Cardiac muscle cell (in vitro differentiated cells and primary cell): ENCODE measurements around the gene CEACAM16. TPM values are rescaled to one million over a fixed set of nuclear protein-coding genes. Genes with fewer than 3 reads are reported as not detected.
A peak's percentile ranks its signal among the peaks of the same experiment; 100 is the strongest.

Source experiments
- DNase-seq, 2 donors: peaks; one replicate each; pipeline versions ENCODE4 v3.0.0 to v3.0.0-alpha.2; 2010 to 2017; ENCODE audit warnings: low read depth in 1 of 2, low spot score in 1 of 2
- H3K27ac ChIP-seq: fragments of 200-600 bp; sonication (generic); 2 replicates; pipeline ENCODE4 v1.5.1; 2016
- H3K27me3 ChIP-seq: fragments of 200-600 bp; sonication (generic); 2 replicates; pipeline ENCODE4 v1.6.0; 2016; ENCODE audit warnings: control low read depth
- H3K36me3 ChIP-seq: fragments of 200-600 bp; sonication (generic); 2 replicates; pipeline ENCODE4 v1.5.1; 2016; ENCODE audit warnings: control low read depth
- H3K4me1 ChIP-seq: fragments of 200-600 bp; sonication (generic); 2 replicates; pipeline ENCODE4 v1.8.1; 2017; ENCODE audit warnings: low read depth, mild to moderate bottlenecking, mixed run types
- H3K4me3 ChIP-seq: fragments of 200-600 bp; sonication (generic); 2 replicates; pipeline ENCODE4 v1.5.1; 2016; ENCODE audit warnings: mild to moderate bottlenecking
- H3K9me3 ChIP-seq: fragments of 200-600 bp; sonication (generic); 2 replicates; pipeline ENCODE4 v1.5.1; 2017; ENCODE audit warnings: low read depth, mild to moderate bottlenecking, control low read depth
- CTCF ChIP-seq: IDR thresholded peaks from 2 replicates; pipeline ENCODE4 v1.5.1; 2012; ENCODE audit warnings: low read depth, mild to moderate bottlenecking, low read length
- polyA plus RNA-seq: library from polyadenylated mRNA; unstranded; fragments of >200 nt; fragmentation: Nextera tagmentation; extraction: Ambion mirVana; gene quantifications from 2 replicates; pipeline ENCODE4 v1.2.1, GENCODE V29; 2016
- total RNA-seq: library from RNA; depleted of rRNA; stranded (reverse); fragments of >200 nt; gene quantifications from 2 replicates; pipeline ENCODE4 v1.2.3, GENCODE V29; 2016

CEACAM16 gene
- total and polyA plus RNA-seq, 2 experiments from 2014 or later: not detected

GRCh38 chr19:44692379-44692721 is 6.6 kb upstream of the CEACAM16 start:
- TF ChIP-seq CTCF: no peak
- Histone ChIP-seq H3K27ac (no peak overlapping the region), H3K4me3 (no peak overlapping the region), H3K27me3 (no peaks in the 10 kb centered on the region), H3K36me3 (no peaks in the 10 kb centered on the region), H3K4me1 (peaks cover 11% of the 10 kb centered on the region), H3K9me3 (no peaks in the 10 kb centered on the region)
- DNase-seq: no peak

DNA sequence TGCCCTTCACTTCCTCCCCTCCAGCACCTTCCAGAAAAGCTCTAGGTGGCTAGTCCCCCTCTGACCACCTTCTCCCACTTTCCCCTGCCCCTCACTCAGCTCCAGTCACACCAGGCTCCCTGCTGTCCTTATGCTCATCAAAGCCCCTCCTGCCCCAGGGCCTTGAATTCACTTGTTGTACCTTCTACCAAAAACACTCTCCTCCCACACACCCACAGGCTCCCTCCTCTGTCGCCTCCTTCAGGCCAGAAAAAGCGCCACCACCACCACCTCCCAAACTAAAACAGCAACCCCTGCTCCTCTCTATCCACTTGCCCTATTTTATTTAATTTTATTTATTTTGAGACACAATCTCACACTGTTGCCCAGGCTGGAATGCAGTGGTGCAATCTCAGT is 4.8 kb upstream of the CEACAM16 start:
- Histone ChIP-seq H3K4me1 (peaks cover 14% of the 10 kb centered on the region), H3K9me3 (no peaks in the 10 kb centered on the region), H3K27me3 (no peaks in the 10 kb centered on the region), H3K4me3 (no peak overlapping the region), H3K36me3 (no peaks in the 10 kb centered on the region), H3K27ac (no peak overlapping the region)
- peak; percentile 44 for TF ChIP-seq CTCF
- no peak for DNase-seq

DNA sequence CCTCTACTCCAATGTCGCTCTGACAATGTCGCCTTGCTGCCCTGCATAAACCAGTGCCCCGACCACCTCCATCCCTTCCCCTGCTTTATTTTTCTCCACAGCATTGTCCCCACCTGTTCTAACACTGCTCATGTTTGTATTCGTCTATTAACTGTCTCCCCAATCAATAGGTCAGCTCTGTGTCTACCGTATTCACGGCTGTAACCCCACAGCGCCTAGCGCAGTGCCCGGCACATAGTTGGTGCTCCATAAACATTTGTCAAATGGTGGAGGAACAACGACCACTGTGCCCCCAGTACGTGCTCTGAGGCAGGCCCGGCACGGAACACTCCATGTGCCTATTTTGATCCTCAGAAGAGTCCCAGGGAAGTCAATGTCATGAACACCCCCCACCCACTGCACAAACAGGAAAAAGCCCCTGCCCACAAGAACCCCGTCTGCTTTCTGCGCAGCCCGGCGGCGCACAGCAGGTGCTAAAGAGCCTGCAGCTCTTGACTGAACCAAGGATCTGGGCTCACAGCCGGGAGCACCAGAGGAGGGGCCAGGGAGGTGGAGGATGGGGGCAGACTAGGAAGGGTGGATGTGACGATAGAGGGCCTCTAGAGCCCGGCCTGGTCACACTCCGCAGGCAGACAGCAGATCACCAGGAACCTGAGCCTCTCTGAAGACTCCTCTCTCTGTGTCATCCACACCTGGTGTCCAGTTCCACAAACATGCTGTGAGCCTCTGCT is 1.8 kb upstream of the CEACAM16 start:
- peaks cover 12% of the 10 kb centered on the region for H3K4me1 ChIP-seq
- no peak for DNase-seq
- no peaks in the 10 kb centered on the region for H3K27me3 ChIP-seq
- H3K36me3 ChIP-seq: no peaks in the 10 kb centered on the region
- no peaks in the 10 kb centered on the region for H3K9me3 ChIP-seq
- no peak overlapping the region for H3K27ac ChIP-seq
- H3K4me3 ChIP-seq: no peak overlapping the region
- no peak for TF ChIP-seq CTCF

- Histone ChIP-seq H3K9me3 (no peaks in the 10 kb centered on the region), H3K27me3 (no peaks in the 10 kb centered on the region), H3K27ac (no peak overlapping the region), H3K4me3 (no peak overlapping the region), H3K4me1 (peaks cover 7% of the 10 kb centered on the region), H3K36me3 (no peaks in the 10 kb centered on the region)
- TF ChIP-seq CTCF: no peak
- no peak for DNase-seq
Measured at GRCh38 chr19:44697670-44698034, 1.3 kb upstream of the CEACAM16 start.

- TF ChIP-seq CTCF: no peak
- H3K27ac ChIP-seq: no peak overlapping the region
- H3K36me3 ChIP-seq: no peaks in the 10 kb centered on the region
- no peaks in the 10 kb centered on the region for H3K27me3 ChIP-seq
- H3K4me1 ChIP-seq: peaks cover 6% of the 10 kb centered on the region
- H3K4me3 ChIP-seq: no peak overlapping the region
- no peaks in the 10 kb centered on the region for H3K9me3 ChIP-seq
- DNase-seq: no peak
Measured at GRCh38 chr19:44700547-44700946, 1.6 kb downstream of the CEACAM16 start.
